Coronary artery (tissue), 2 donors: ENCODE results near the gene UGT2A2.

Source experiments
- DNase-seq: peaks from one replicate; pipeline ENCODE4 v3.0.0-alpha.2; 2017; ENCODE audit warnings: low spot score
- H3K27ac ChIP-seq, 2 donors: fragments of 200-600 bp; sonication (generic); one replicate each; pipeline ENCODE4 v1.5.1; 2016 to 2019
- H3K4me3 ChIP-seq: fragments of 200-600 bp; sonication (generic); 2 replicates; pipeline ENCODE4 v1.5.1; 2016; ENCODE audit warnings: mild to moderate bottlenecking, moderate library complexity
- CTCF ChIP-seq: fragments of 200-600 bp; sonication (generic); IDR thresholded peaks from one replicate; pipeline ENCODE4 v1.5.1; 2019; ENCODE audit warnings: antibody characterized with exemption

UGT2A2 gene

DNA sequence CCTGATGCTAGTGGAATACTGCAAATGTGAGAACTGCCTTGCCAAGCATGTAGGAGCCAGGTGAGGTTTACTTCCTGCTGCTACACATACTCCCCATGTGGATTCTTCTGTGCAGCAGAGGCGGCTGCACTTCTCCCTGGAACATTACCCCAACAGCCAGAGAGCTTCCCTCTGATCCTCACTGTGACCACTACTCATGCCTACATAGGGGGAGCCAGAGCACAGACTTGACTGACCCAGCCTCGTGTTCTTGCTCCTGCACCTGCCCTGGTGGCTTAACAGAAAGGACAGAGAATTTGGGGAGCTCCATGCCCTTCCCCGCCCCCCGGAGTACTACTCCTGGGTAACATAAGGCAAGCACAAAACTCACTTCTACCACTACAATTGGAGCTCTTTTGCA, 38.4 kb downstream of the UGT2A2 start:
- Histone ChIP-seq H3K4me3 (no peak overlapping the region), H3K27ac (no peak overlapping the region)
- DNase-seq, result no peak
- no peak for TF ChIP-seq CTCF

GRCh38 chr4:69600013-69600412, 39.4 kb downstream of the UGT2A2 start:
- no peak for TF ChIP-seq CTCF
- no peak for DNase-seq
- Histone ChIP-seq H3K4me3 (no peak overlapping the region), H3K27ac (no peak overlapping the region)

DNA sequence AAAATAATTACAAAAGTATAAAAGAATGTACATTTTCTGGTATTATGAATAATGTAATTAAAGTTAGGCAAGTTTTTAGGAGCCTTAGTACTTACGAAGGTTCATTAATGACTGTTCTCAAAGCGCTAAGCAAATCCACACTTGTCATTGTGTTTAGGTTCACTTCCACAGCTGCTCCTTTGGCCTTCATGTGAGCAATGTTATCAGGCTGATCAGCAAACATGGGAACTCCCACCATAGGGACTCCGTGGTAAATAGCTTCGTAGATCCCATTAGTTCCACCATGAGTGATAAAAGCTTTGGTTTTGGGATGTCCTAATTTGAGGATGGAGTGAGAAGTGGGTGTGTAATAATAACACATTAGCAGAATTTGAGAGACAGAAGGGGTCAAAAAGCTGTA, 45.1 kb downstream of the UGT2A2 start:
- Histone ChIP-seq H3K4me3 (no peak overlapping the region), H3K27ac (no peak overlapping the region)
- no peak for DNase-seq
- TF ChIP-seq CTCF, result no peak

DNA sequence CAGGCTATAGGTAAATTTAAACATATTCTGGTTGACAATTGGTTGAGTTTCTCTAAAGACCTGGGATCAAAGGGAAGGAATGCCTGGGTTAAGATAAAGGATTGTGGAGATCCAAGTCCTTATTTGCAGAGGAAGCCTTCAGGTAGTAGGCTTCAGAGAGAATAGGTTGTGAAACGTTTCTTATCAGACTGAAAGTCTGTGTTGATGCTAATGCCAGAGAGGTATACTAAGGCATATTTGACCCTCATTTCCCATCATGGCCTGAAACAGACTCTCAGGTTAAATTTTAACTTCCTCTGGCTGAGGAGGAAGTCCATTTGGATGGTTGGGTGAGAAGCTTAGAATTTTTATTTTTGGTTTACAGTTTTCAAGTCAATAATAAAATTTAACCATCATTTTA, 48.1 kb downstream of the UGT2A2 start:
- no peak overlapping the region for H3K4me3 ChIP-seq
- TF ChIP-seq CTCF, result no peak
- no peak overlapping the region for H3K27ac ChIP-seq
- no peak for DNase-seq

GRCh38 chr4:69589884-69590283, 49.6 kb downstream of the UGT2A2 start:
- DNase-seq, result no peak
- Histone ChIP-seq H3K27ac (no peak overlapping the region), H3K4me3 (no peak overlapping the region)
- no peak for TF ChIP-seq CTCF

DNA sequence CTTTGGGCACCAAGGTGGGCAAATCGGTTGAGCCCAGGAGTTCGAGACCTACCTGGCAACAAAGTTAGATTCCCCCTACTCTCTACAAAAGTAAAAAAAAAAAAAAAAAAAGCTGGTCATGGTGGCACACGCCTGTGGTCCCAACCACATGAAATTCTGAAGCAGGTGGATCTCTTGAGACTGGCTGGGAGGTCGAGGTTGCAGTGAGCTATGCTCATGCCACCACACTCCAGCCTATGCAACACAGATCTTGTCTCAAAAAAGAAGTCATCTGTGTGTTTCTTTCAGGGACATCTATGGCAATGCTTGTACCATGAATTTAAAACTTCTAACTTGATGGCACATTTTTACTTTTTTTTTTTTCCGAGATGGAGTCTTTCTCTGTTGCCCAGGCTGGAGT, 55.3 kb downstream of the UGT2A2 start:
- Histone ChIP-seq H3K4me3 (no peak overlapping the region), H3K27ac (no peak overlapping the region)
- no peak for TF ChIP-seq CTCF
- DNase-seq, result no peak

- no peak overlapping the region for H3K27ac ChIP-seq
- TF ChIP-seq CTCF, result no peak
- no peak for DNase-seq
- H3K4me3 ChIP-seq, result no peak overlapping the region
Measured at GRCh38 chr4:69583543-69583942, 55.9 kb downstream of the UGT2A2 start.
